WTC11 (cell line): ENCODE results near the gene RTP1. TPM values are rescaled to one million over a fixed set of nuclear protein-coding genes. Genes with fewer than 3 reads are reported as not detected.

Experiments used
- ATAC-seq: fragments of 200-7000 bp; cut with Tn5 transposase; 2 replicates; pipeline ENCODE4 v1.10.0; 2021; ENCODE audit warnings: mild to moderate bottlenecking, moderate library complexity
- CTCF ChIA-PET: fragments of 300-600 bp; sonication (Branson Sonifier 250); formaldehyde crosslinking; loops from one replicate; lab custom pipeline; 2021; ENCODE audit warnings: antibody characterized with exemption; lab: Charles Lee
- POLR2A ChIA-PET: fragments of 350-600 bp; sonication (Branson Sonifier 250); formaldehyde crosslinking; loops from one replicate; lab custom pipeline; 2021; ENCODE audit warnings: antibody characterized with exemption; lab: Charles Lee
- DNase-seq: peaks from one replicate; pipeline ENCODE4 v3.0.0; 2021; ENCODE audit warnings: low spot score
- H3K27ac Mint-ChIP-seq: 2 replicates; pipeline ENCODE4 v1.8.0; 2021; ENCODE audit warnings: mixed read lengths
- H3K27me3 Mint-ChIP-seq: 2 replicates; pipeline ENCODE4 v1.8.0; 2021; ENCODE audit warnings: low read depth, mild to moderate bottlenecking, moderate library complexity, mixed read lengths
- H3K36me3 Mint-ChIP-seq: 2 replicates; pipeline ENCODE4 v1.8.0; 2021; ENCODE audit warnings: mixed read lengths
- H3K4me1 Mint-ChIP-seq: 2 replicates; pipeline ENCODE4 v1.8.0; 2022; ENCODE audit warnings: mixed read lengths
- H3K4me3 Mint-ChIP-seq: 2 replicates; pipeline ENCODE4 v1.8.0; 2021; ENCODE audit warnings: mild to moderate bottlenecking, moderate library complexity, mixed read lengths
- H3K9me3 Mint-ChIP-seq: 2 replicates; pipeline ENCODE4 v1.8.0; 2021; ENCODE audit warnings: mixed read lengths
- ATF2 ChIP-seq: sonication (generic); formaldehyde crosslinking; IDR thresholded peaks from 2 replicates; pipeline ENCODE4 v1.8.1; 2022; ENCODE audit warnings: low read depth, missing genetic modification reagents, borderline replicate concordance
- FOXP1 ChIP-seq: sonication (generic); formaldehyde crosslinking; IDR thresholded peaks from 2 replicates; pipeline ENCODE4 v1.8.0; 2022; ENCODE audit warnings: missing genetic modification reagents, mild to moderate bottlenecking, moderate library complexity, borderline replicate concordance
- GTF2I ChIP-seq: fragments of 250-450 bp; sonication (Bioruptor Pico); conservative IDR thresholded peaks from 2 replicates; pipeline ENCODE4 v1.4.0; 2021; ENCODE audit warnings: mild to moderate bottlenecking
- OVOL2 ChIP-seq: fragments of 250-450 bp; sonication (Bioruptor Pico); IDR thresholded peaks from 2 replicates; pipeline ENCODE4 v1.9.0; 2021; ENCODE audit warnings: mild to moderate bottlenecking, borderline replicate concordance
- TEAD4 ChIP-seq: sonication (generic); formaldehyde crosslinking; IDR thresholded peaks from 2 replicates; pipeline ENCODE4 v1.8.0; 2022; ENCODE audit warnings: mild to moderate bottlenecking, missing genetic modification reagents
- TP53 ChIP-seq: sonication (generic); formaldehyde crosslinking; IDR thresholded peaks from 2 replicates; pipeline ENCODE4 v1.8.1; 2023; ENCODE audit warnings: mild to moderate bottlenecking, missing genetic modification reagents
- ZNF396 ChIP-seq: fragments of 250-450 bp; sonication (Bioruptor Pico); IDR thresholded peaks from 2 replicates; pipeline ENCODE4 v1.8.0; 2021; ENCODE audit warnings: mild to moderate bottlenecking, moderate library complexity, borderline replicate concordance
- total RNA-seq: library from RNA; stranded (reverse); gene quantifications from 3 replicates; pipeline ENCODE4 v1.2.3, GENCODE V29; 2021
- TF ChIP-seq, protein P1 (sequence below): sonication (generic); formaldehyde crosslinking; IDR thresholded peaks from 2 replicates; pipeline ENCODE4 v1.8.1; 2023; ENCODE audit warnings: mild to moderate bottlenecking, missing genetic modification reagents, moderate library complexity

RTP1 gene
- total RNA-seq, 1 experiment from 2014 or later, result 5.6 TPM

DNA sequence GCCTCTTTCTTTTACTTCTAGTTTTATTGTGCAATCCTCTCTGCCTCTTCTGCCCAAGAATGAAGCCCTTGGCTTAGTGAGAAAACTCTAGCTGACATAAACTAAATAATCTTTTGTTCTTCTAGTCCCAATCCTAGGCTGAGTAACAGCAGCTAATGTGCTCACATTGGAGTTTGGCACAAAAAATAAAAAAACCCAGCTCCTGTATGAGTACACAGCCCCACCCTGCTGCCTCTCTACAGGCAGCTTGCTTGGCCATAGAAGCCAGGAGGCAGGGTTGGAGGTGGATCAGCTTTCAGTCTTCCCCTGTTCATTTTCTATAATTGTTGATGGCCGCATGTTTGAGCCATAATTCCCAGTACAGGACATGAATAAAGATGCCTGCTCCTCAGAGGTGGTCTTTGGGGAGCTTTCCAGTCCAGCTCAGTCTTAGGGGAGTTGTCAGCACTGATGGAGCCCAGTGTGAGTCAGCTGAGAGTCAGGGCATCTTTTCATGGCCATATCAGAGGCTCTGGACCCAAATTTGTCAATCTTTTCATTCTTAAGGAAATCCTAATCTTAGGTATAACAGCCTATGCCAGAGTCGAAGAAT, 46.7 kb downstream of the RTP1 start (continued):
- TF ChIP-seq GTF2I (CRISPR knock-in tag) (no peak), OVOL2 (CRISPR knock-in tag) (no peak), TEAD4 (no peak)

GRCh38 chr3:187247398-187247797, 50.1 kb downstream of the RTP1 start:
- Mint-ChIP-seq H3K36me3 (no peaks in the 10 kb centered on the region; the same call in 1 of the 2 replicates), H3K4me1 (peaks cover 26% of the 10 kb centered on the region), H3K9me3 (peaks cover 5% of the 10 kb centered on the region), H3K27me3 (no peaks in the 10 kb centered on the region; the same call in 1 of the 2 replicates), H3K27ac (no peak overlapping the region), H3K4me3 (no peak overlapping the region)
- DNase-seq (no peak), ATAC-seq (no peak)
- ChIA-PET CTCF (interaction anchor here (0.9 to 1.0 kb wide), 2 partner anchors 12 to 70 kb away, joined by 3 read pairs; no protein-coding TSS in a partner anchor), POLR2A (interaction anchor here (0.6 kb wide), 1 partner anchor 27 kb away, joined by 3 read pairs; no protein-coding TSS in a partner anchor)
- TF ChIP-seq ATF2, result no peak
- no peak for TF ChIP-seq ZNF396 (CRISPR knock-in tag)
- no peak for TF ChIP-seq FOXP1 (CRISPR knock-in tag)
- no peak for TF ChIP-seq TP53 (CRISPR knock-in tag)
- TF ChIP-seq, protein P1, sequence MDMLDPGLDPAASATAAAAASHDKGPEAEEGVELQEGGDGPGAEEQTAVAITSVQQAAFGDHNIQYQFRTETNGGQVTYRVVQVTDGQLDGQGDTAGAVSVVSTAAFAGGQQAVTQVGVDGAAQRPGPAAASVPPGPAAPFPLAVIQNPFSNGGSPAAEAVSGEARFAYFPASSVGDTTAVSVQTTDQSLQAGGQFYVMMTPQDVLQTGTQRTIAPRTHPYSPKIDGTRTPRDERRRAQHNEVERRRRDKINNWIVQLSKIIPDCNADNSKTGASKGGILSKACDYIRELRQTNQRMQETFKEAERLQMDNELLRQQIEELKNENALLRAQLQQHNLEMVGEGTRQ, result no peak

Other genes starting within 250 kb of the RTP1 start
- 78.3 to 79.5 TPM (median 79.0 TPM) in 3 replicates for gene RPL39L, start 58.0 kb upstream of the RTP1 start, total RNA-seq
- gene MASP1, start 94.3 kb downstream of the RTP1 start, total RNA-seq, result 2.2 to 3.5 TPM (median 3.1 TPM) in 3 replicates
- not detected in 3 replicates for gene RTP4, start 170.9 kb downstream of the RTP1 start, total RNA-seq